ENCODE data around the gene AMHR2. TPM values are rescaled to one million over a fixed set of nuclear protein-coding genes. Genes with fewer than 3 reads are reported as not detected.
"Not testable (repeated sequence)": the region's sequence is repeated elsewhere in the genome, so short reads cannot be mapped to it uniquely, and the experiment has no call there.

AMHR2 gene
- total RNA-seq, 3 donors from 2014 or later (not counting 1 experiment from before 2014, with no cell fraction given): not detected

DNA sequence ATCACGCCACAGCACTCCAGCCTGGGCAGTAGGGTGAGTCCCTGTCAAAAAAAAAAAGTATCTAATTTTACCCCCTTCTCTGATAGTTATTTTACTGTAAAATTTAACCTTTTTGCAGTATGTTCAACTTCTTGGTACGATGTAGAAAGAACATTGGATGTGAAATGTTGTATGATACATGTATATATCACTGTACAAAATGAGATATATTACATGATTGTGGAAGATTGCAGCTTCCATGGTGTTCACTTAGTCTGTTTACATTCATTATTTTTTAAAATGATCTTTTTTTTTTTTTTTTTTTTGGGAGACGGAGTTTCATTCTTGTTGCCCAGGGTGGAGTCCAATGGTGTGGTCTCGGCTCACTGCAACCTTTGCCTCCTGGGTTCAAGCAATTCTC lies 34.7 kb upstream of the AMHR2 start:
- H3K27ac ChIP-seq (ENCODE audit: low read length): no peak overlapping the region
- intact Hi-C loops (cut with micrococcal nuclease): no loop called here
- WGBS (ENCODE audit: insufficient coverage): 97% methylated on average over 3 of the region's 4 CpGs
- ATAC-seq (no peak), DNase-seq (no peak)
- no peak overlapping the region for H3K4me3 ChIP-seq (ENCODE audit: low read length)
- H3K36me3 Mint-ChIP-seq: no peaks in the 10 kb centered on the region
- H3K9me3 ChIP-seq (ENCODE audit: control insufficient read depth, insufficient read depth, low read length): no peaks in the 10 kb centered on the region
- peak overlapping the region in 1 of 2 donors; percentile 80 for H3K27ac Mint-ChIP-seq
- no peaks in the 10 kb centered on the region for H3K27me3 Mint-ChIP-seq (ENCODE audit: low read depth in 2 of 2)
- peaks cover 23% of the 10 kb centered on the region for H3K4me1 ChIP-seq (ENCODE audit: control insufficient read depth, insufficient read depth, low read length)
- no peak overlapping the region for H3K4me3 Mint-ChIP-seq
- no peaks in the 10 kb centered on the region for H3K9me3 Mint-ChIP-seq
- TF ChIP-seq, protein P1, sequence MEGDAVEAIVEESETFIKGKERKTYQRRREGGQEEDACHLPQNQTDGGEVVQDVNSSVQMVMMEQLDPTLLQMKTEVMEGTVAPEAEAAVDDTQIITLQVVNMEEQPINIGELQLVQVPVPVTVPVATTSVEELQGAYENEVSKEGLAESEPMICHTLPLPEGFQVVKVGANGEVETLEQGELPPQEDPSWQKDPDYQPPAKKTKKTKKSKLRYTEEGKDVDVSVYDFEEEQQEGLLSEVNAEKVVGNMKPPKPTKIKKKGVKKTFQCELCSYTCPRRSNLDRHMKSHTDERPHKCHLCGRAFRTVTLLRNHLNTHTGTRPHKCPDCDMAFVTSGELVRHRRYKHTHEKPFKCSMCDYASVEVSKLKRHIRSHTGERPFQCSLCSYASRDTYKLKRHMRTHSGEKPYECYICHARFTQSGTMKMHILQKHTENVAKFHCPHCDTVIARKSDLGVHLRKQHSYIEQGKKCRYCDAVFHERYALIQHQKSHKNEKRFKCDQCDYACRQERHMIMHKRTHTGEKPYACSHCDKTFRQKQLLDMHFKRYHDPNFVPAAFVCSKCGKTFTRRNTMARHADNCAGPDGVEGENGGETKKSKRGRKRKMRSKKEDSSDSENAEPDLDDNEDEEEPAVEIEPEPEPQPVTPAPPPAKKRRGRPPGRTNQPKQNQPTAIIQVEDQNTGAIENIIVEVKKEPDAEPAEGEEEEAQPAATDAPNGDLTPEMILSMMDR (IDR thresholded peaks at IDR 0.05): no peak
- peaks cover 35 to 53% of the 10 kb centered on the region in 2 donors for H3K4me1 Mint-ChIP-seq
- H3K36me3 ChIP-seq (ENCODE audit: control insufficient read depth, insufficient read depth, low read length): peaks cover 25% of the 10 kb centered on the region
- no peaks in the 10 kb centered on the region for H3K27me3 ChIP-seq (ENCODE audit: control insufficient read depth, insufficient read depth, low read length)

- peaks cover 35 to 47% of the 10 kb centered on the region in 2 donors for H3K4me1 Mint-ChIP-seq
- intact Hi-C loops (cut with micrococcal nuclease): no loop called here
- no peaks in the 10 kb centered on the region for H3K9me3 ChIP-seq (ENCODE audit: control insufficient read depth, insufficient read depth, low read length)
- no peak overlapping the region for H3K4me3 ChIP-seq (ENCODE audit: low read length)
- H3K36me3 ChIP-seq (ENCODE audit: control insufficient read depth, insufficient read depth, low read length): peaks cover 24% of the 10 kb centered on the region
- H3K4me3 Mint-ChIP-seq: peak overlapping the region; percentile 67
- no peaks in the 10 kb centered on the region for H3K27me3 ChIP-seq (ENCODE audit: control insufficient read depth, insufficient read depth, low read length)
- TF ChIP-seq, protein P1 (IDR thresholded peaks at IDR 0.05): no peak
- no peak for ATAC-seq
- H3K27ac ChIP-seq (ENCODE audit: low read length): no peak overlapping the region
- WGBS (ENCODE audit: insufficient coverage): 93% methylated on average over 3 of the region's 3 CpGs
- H3K4me1 ChIP-seq (ENCODE audit: control insufficient read depth, insufficient read depth, low read length): peaks cover 17% of the 10 kb centered on the region
- H3K36me3 Mint-ChIP-seq: no peaks in the 10 kb centered on the region
- H3K27me3 Mint-ChIP-seq (ENCODE audit: low read depth in 2 of 2): no peaks in the 10 kb centered on the region
- no peaks in the 10 kb centered on the region for H3K9me3 Mint-ChIP-seq
- DNase-seq: no peak
- peak overlapping the region in 1 of 2 donors; percentile 80 for H3K27ac Mint-ChIP-seq
Measured at GRCh38 chr12:53389702-53390101, 34.0 kb upstream of the AMHR2 start.

DNA sequence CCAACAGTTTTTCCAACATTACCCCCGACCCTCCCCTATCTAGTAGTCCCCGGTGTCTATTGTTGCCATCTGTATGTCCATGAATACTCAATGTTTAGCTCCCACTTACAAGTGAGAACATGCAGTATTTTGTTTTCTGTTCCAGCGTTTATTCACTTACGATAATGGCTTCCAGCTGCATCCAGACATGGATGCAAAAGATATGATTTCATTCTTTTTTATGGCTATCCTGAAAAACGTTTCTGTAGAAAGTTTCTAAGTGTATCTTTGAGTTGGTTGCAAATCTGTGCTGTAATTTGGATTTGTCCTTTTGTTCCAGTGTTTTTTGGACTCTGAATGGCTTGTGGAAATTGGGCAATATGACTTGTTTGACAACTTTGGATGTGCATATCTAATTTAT lies 31.9 kb upstream of the AMHR2 start:
- Histone ChIP-seq H3K27me3 (ENCODE audit: control insufficient read depth, insufficient read depth, low read length) (no peaks in the 10 kb centered on the region), H3K36me3 (ENCODE audit: control insufficient read depth, insufficient read depth, low read length) (peaks cover 23% of the 10 kb centered on the region), H3K4me3 (ENCODE audit: low read length) (no peak overlapping the region), H3K27ac (ENCODE audit: low read length) (no peak overlapping the region), H3K9me3 (ENCODE audit: control insufficient read depth, insufficient read depth, low read length) (no peaks in the 10 kb centered on the region), H3K4me1 (ENCODE audit: control insufficient read depth, insufficient read depth, low read length) (peaks cover 13% of the 10 kb centered on the region)
- no peak for ATAC-seq
- intact Hi-C loops (cut with micrococcal nuclease): no loop called here
- peak overlapping the region; percentile 26 to 49 for H3K27ac Mint-ChIP-seq
- H3K4me1 Mint-ChIP-seq: peaks cover 26 to 40% of the 10 kb centered on the region in 2 donors
- H3K4me3 Mint-ChIP-seq: no peak overlapping the region
- TF ChIP-seq, protein P1 (IDR thresholded peaks at IDR 0.05): no peak
- no peaks in the 10 kb centered on the region for H3K27me3 Mint-ChIP-seq (ENCODE audit: low read depth in 2 of 2)
- no peaks in the 10 kb centered on the region for H3K36me3 Mint-ChIP-seq
- no peaks in the 10 kb centered on the region for H3K9me3 Mint-ChIP-seq
- no peak for DNase-seq
- WGBS (ENCODE audit: insufficient coverage): 87% methylated on average over 5 of the region's 5 CpGs

GRCh38 chr12:53399896-53400295 lies 23.8 kb upstream of the AMHR2 start:
- ATAC-seq (no peak), DNase-seq (no peak)
- Mint-ChIP-seq H3K9me3 (no peaks in the 10 kb centered on the region), H3K27ac (no peak overlapping the region), H3K36me3 (no peaks in the 10 kb centered on the region), H3K27me3 (ENCODE audit: low read depth in 2 of 2) (no peaks in the 10 kb centered on the region), H3K4me3 (no peak overlapping the region), H3K4me1 (peaks cover 0 to 5% of the 10 kb centered on the region in 2 donors)
- Histone ChIP-seq H3K36me3 (ENCODE audit: control insufficient read depth, insufficient read depth, low read length) (peaks cover 8% of the 10 kb centered on the region), H3K4me1 (ENCODE audit: control insufficient read depth, insufficient read depth, low read length) (no peaks in the 10 kb centered on the region), H3K27ac (ENCODE audit: low read length) (no peak overlapping the region), H3K4me3 (ENCODE audit: low read length) (no peak overlapping the region), H3K27me3 (ENCODE audit: control insufficient read depth, insufficient read depth, low read length) (no peaks in the 10 kb centered on the region), H3K9me3 (ENCODE audit: control insufficient read depth, insufficient read depth, low read length) (no peaks in the 10 kb centered on the region)
- WGBS (ENCODE audit: insufficient coverage): 96% methylated on average over 6 of the region's 7 CpGs
- TF ChIP-seq, protein P1 (IDR thresholded peaks at IDR 0.05): no peak
- intact Hi-C loops (cut with micrococcal nuclease): no loop called here

- intact Hi-C loops (cut with micrococcal nuclease); H3K27me3 ChIP-seq (ENCODE audit: control insufficient read depth, insufficient read depth, low read length); H3K4me1 ChIP-seq (ENCODE audit: control insufficient read depth, insufficient read depth, low read length); H3K27me3 Mint-ChIP-seq (ENCODE audit: low read depth in 2 of 2); H3K4me1 Mint-ChIP-seq; H3K36me3 ChIP-seq (ENCODE audit: control insufficient read depth, insufficient read depth, low read length); H3K27ac Mint-ChIP-seq; H3K9me3 Mint-ChIP-seq; ATAC-seq; H3K4me3 Mint-ChIP-seq; H3K4me3 ChIP-seq (ENCODE audit: low read length); DNase-seq; H3K27ac ChIP-seq (ENCODE audit: low read length); H3K9me3 ChIP-seq (ENCODE audit: control insufficient read depth, insufficient read depth, low read length); H3K36me3 Mint-ChIP-seq: not testable (repeated sequence)
- 97% methylated on average over 16 of the region's 16 CpGs for WGBS (ENCODE audit: insufficient coverage)
Measured at GRCh38 chr12:53402351-53402750, 21.3 kb upstream of the AMHR2 start.

All from natural killer cell (primary cell).